Keratinocyte (primary cell): ENCODE measurements around the gene ETFA. TPM values are rescaled to one million over a fixed set of nuclear protein-coding genes. Genes with fewer than 3 reads are reported as not detected.
A peak's percentile ranks its signal among the peaks of the same experiment; 100 is the strongest.

Experiments
- DNase-seq: peaks from one replicate; pipeline ENCODE4 v3.0.0-alpha.2; 2011; ENCODE audit warnings: low read depth, missing footprints, low spot score
- FAIRE-seq: peaks from 2 replicates; lab custom pipeline; 2011; peaks lifted over from hg19 to GRCh38; lab: Jason Lieb, UNC
- H2AFZ ChIP-seq: 2 replicates; pipeline ENCODE4 v1.6.0; 2012; ENCODE audit warnings: low read length, control low read depth, inconsistent platforms; ENCODE audit not compliant: control insufficient read depth
- H3K27ac ChIP-seq: 2 replicates; pipeline ENCODE4 v1.5.1; 2011; ENCODE audit warnings: low read length; ENCODE audit not compliant: control insufficient read depth, insufficient read depth
- H3K27me3 ChIP-seq: 3 replicates; pipeline ENCODE4 v1.6.0; 2011; ENCODE audit warnings: low read length; ENCODE audit not compliant: control insufficient read depth, insufficient read depth; ENCODE audit errors: extremely low read depth
- H3K36me3 ChIP-seq, 2 experiments: 2 replicates in 1 of 2; 3 replicates in 1 of 2; pipeline ENCODE4 v1.5.1; 2011; ENCODE audit warnings: low read length in 2 of 2, mild to moderate bottlenecking in 1 of 2; ENCODE audit not compliant: control insufficient read depth in 2 of 2, insufficient read depth in 2 of 2; ENCODE audit errors: extremely low read depth in 1 of 2
- H3K4me1 ChIP-seq: 3 replicates; pipeline ENCODE4 v1.5.1; 2011; ENCODE audit warnings: low read length; ENCODE audit not compliant: control insufficient read depth, insufficient read depth; ENCODE audit errors: extremely low read depth
- H3K4me2 ChIP-seq: 3 replicates; pipeline ENCODE4 v1.6.0; 2011; ENCODE audit warnings: low read depth, low read length; ENCODE audit not compliant: control insufficient read depth, insufficient read depth; ENCODE audit errors: extremely low read depth
- H3K4me3 ChIP-seq, 3 experiments: fragments of 200-600 bp in 1 of 3; sonication (generic) in 1 of 3; 2 replicates in 2 of 3; 3 replicates in 1 of 3; pipeline ENCODE4 v1.5.1; 2011 to 2016; ENCODE audit warnings: low read length in 3 of 3, mild to moderate bottlenecking in 3 of 3, control low read depth in 2 of 3, inconsistent platforms in 1 of 3, low read depth in 1 of 3, mixed read lengths in 1 of 3, mixed run types in 1 of 3, moderate library complexity in 1 of 3; ENCODE audit not compliant: control insufficient read depth in 2 of 3, insufficient read depth in 2 of 3; ENCODE audit errors: extremely low read depth in 1 of 3
- H3K79me2 ChIP-seq: 2 replicates; pipeline ENCODE4 v1.6.0; 2012; ENCODE audit warnings: low read length; ENCODE audit not compliant: control insufficient read depth, insufficient read depth
- H3K9ac ChIP-seq: 3 replicates; pipeline ENCODE4 v1.6.0; 2011; ENCODE audit warnings: low read length; ENCODE audit not compliant: control insufficient read depth, insufficient read depth; ENCODE audit errors: extremely low read depth
- H3K9me1 ChIP-seq: 3 replicates; pipeline ENCODE4 v1.6.0; 2011; ENCODE audit warnings: low read length; ENCODE audit not compliant: control insufficient read depth, insufficient read depth; ENCODE audit errors: extremely low read depth
- H3K9me3 ChIP-seq: 2 replicates; pipeline ENCODE4 v1.5.1; 2012; ENCODE audit warnings: low read depth, low read length; ENCODE audit not compliant: control insufficient read depth
- H4K20me1 ChIP-seq: 3 replicates; pipeline ENCODE4 v1.6.0; 2011; ENCODE audit warnings: low read length; ENCODE audit not compliant: control insufficient read depth, insufficient read depth; ENCODE audit errors: extremely low read depth
- EZH2 ChIP-seq: IDR thresholded peaks from one replicate; pipeline ENCODE4 v1.6.1; 2012; ENCODE audit warnings: inconsistent platforms, mild to moderate bottlenecking, low read length, moderate library complexity
- dilution Hi-C: fragments of 300-500 bp; cut with MboI; formaldehyde crosslinking; loops from one replicate; pipeline ENCODE4 v1.7.0; 2020; ENCODE audit warnings: low sequenced_read_pairs; ENCODE audit not compliant: extremely low pct_ligation_motif_present
- polyA plus RNA-seq, 5 experiments: library from polyadenylated mRNA; depleted of rRNA in 3 of 5; stranded (reverse) in 3 of 5; stranded (forward) in 1 of 5; unstranded in 1 of 5; fragments of >200 nt; gene quantifications; 1 replicate in 1 of 5; 2 replicates in 3 of 5; 3 replicates in 1 of 5; pipeline versions ENCODE4 v1.2.1 to v1.2.3, GENCODE V29; 2011 to 2012; ENCODE audit warnings: missing spikeins in 2 of 5, low read depth in 1 of 5, low replicate concordance in 1 of 5
- TF ChIP-seq, protein P1 (sequence below), 3 experiments: IDR thresholded peaks in 1 of 3; conservative IDR thresholded peaks in 1 of 3; optimal IDR thresholded peaks in 1 of 3; 2 replicates in 2 of 3; 3 replicates in 1 of 3; pipeline versions ENCODE3 to v1.5.1; 2011; ENCODE audit warnings: low read length in 3 of 3, mild to moderate bottlenecking in 3 of 3, moderate library complexity in 2 of 3, control low read depth in 1 of 3, inconsistent platforms in 1 of 3; ENCODE audit not compliant: insufficient read depth in 2 of 3; ENCODE audit errors: extremely low read depth in 1 of 3

The ETFA gene
- polyA plus RNA-seq, 1 donor (not counting 4 experiments of a cell fraction or from before 2014, with no cell fraction given), result 230 TPM

DNA sequence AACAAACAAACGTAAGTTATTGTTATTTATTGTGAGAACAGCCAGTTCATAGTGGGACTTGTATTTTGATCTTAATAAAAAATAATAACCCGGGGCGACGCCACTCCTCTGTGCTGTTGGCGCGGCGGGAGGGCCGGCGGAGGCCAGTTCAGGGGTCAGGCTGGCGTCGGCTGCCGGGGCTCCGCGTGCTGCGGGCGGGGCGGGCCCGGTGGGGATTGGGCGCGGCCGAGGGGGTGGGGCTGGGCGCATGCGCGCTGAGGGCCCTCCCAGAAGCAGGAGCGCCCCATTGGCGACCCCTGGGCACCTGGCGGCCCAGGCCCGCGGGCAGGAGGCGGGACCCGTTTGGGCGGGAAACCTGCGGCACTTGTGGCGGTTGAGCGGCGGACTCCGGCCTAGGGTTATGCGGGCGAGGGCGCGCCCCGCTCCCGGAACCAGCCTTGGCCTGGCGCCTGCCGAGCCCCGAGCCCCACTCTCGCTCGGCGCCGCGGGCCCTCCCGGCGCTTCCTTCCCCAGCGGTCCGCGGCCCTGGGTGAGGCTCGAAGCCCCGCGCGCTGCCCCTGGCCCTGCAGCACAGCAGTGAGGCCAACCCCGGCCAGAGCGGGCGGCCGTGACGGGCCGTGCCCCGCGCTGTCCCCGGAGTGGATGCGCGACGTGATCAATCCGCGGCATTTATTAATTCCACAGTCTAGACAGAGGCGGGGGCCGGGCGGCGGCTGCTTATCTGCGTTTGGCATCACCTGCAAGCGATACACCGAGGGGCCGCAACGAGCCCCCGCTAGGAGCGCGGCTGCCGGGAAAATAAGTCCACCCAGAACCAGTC lies 31.3 kb upstream of the ETFA start:
- Histone ChIP-seq H3K4me3 (no peak overlapping the region), H3K36me3 (no peaks in the 10 kb centered on the region), H3K9ac (no peak overlapping the region), H3K27me3 (peaks cover 97% of the 10 kb centered on the region), H3K9me1 (no peaks in the 10 kb centered on the region), H3K9me3 (peaks cover 4% of the 10 kb centered on the region), H3K27ac (no peak overlapping the region), H2AFZ (no peak overlapping the region), H4K20me1 (peaks cover 5% of the 10 kb centered on the region), H3K79me2 (no peaks in the 10 kb centered on the region), H3K4me1 (peaks cover 15% of the 10 kb centered on the region), H3K4me2 (peak overlapping the region; percentile 69)
- FAIRE-seq (no peak), DNase-seq (no peak)
- dilution Hi-C loops, result no loop called here
- peak; percentile 44 for TF ChIP-seq EZH2
- TF ChIP-seq, protein P1, sequence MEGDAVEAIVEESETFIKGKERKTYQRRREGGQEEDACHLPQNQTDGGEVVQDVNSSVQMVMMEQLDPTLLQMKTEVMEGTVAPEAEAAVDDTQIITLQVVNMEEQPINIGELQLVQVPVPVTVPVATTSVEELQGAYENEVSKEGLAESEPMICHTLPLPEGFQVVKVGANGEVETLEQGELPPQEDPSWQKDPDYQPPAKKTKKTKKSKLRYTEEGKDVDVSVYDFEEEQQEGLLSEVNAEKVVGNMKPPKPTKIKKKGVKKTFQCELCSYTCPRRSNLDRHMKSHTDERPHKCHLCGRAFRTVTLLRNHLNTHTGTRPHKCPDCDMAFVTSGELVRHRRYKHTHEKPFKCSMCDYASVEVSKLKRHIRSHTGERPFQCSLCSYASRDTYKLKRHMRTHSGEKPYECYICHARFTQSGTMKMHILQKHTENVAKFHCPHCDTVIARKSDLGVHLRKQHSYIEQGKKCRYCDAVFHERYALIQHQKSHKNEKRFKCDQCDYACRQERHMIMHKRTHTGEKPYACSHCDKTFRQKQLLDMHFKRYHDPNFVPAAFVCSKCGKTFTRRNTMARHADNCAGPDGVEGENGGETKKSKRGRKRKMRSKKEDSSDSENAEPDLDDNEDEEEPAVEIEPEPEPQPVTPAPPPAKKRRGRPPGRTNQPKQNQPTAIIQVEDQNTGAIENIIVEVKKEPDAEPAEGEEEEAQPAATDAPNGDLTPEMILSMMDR (optimal IDR thresholded peaks at IDR 0.05 in 1 of 3, IDR thresholded peaks at IDR 0.05 in 1 of 3, conservative IDR thresholded peaks at IDR 0.05 in 1 of 3; ENCODE audit: extremely low read depth in 1 of 3, insufficient read depth in 2 of 3, low read length in 3 of 3), result no peak

DNA sequence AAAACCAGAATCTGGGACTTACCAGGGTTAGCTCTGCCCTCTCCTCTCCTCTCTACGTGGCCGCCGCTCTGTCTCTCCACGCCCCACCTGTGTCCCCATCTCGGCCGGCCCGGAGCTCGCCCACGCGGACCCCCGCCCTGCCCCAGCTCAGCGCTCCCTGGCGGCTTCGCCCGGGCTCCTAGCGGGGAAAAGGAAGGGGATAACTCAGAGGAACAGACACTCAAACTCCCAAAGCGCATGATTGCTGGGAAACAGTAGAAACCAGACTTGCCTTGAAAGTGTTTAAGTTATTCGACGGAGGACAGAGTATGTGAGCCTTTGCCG lies 30.8 kb upstream of the ETFA start:
- FAIRE-seq (no peak), DNase-seq (no peak)
- H3K27ac ChIP-seq, result no peak overlapping the region
- peaks cover 19% of the 10 kb centered on the region for H3K4me1 ChIP-seq
- no peaks in the 10 kb centered on the region for H3K36me3 ChIP-seq
- no peak overlapping the region for H3K9ac ChIP-seq
- dilution Hi-C loops, result no loop called here
- no peaks in the 10 kb centered on the region for H3K9me1 ChIP-seq
- TF ChIP-seq, protein P1 (optimal IDR thresholded peaks at IDR 0.05 in 1 of 3, IDR thresholded peaks at IDR 0.05 in 1 of 3, conservative IDR thresholded peaks at IDR 0.05 in 1 of 3; ENCODE audit: extremely low read depth in 1 of 3, insufficient read depth in 2 of 3, low read length in 3 of 3), result no peak
- peak; percentile 22 for TF ChIP-seq EZH2
- H2AFZ ChIP-seq, result no peak overlapping the region
- H3K9me3 ChIP-seq, result peaks cover 4% of the 10 kb centered on the region
- peaks cover 5% of the 10 kb centered on the region for H4K20me1 ChIP-seq
- H3K4me3 ChIP-seq, result peak overlapping the region in 2 of 3 experiments; percentile 10 to 51
- peak overlapping the region; percentile 69 for H3K4me2 ChIP-seq
- H3K79me2 ChIP-seq, result no peaks in the 10 kb centered on the region
- H3K27me3 ChIP-seq, result peaks cover 99% of the 10 kb centered on the region
